Lower leg skin (tissue), 4 donors: ENCODE measurements around the gene ATP11B. TPM values are rescaled to one million over a fixed set of nuclear protein-coding genes. Genes with fewer than 3 reads are reported as not detected.

ENCODE experiments used
- DNase-seq, 2 donors: peaks; one replicate each; pipeline ENCODE4 v3.0.0-alpha.2; 2019; ENCODE audit warnings: low spot score in 2 of 2
- H3K4me3 ChIP-seq: fragments of 200-600 bp; sonication (generic); 2 replicates; pipeline ENCODE4 v1.5.1; 2017; ENCODE audit warnings: mild to moderate bottlenecking, low read depth; ENCODE audit not compliant: poor library complexity, severe bottlenecking
- POLR2A ChIP-seq, 2 donors: fragments of 450-650 bp; IDR thresholded peaks; one replicate each; pipeline ENCODE4 v1.6.1; 2016 to 2017; ENCODE audit warnings: antibody characterized with exemption in 2 of 2, mild to moderate bottlenecking in 1 of 2, moderate library complexity in 1 of 2
- WGBS, 2 donors: methylation state at CpG; one replicate each; pipeline ENCODE4 v1.1.5; 2018; 5-methylcytosine and 5-hydroxymethylcytosine counted together
- intact Hi-C: fragments of 100-400 bp; cut with DNase I; formaldehyde crosslinking; loops from one replicate; pipeline ENCODE4 v1.15.0; 2023; ENCODE audit warnings: low total_unique reads
- total RNA-seq, 4 donors: library from RNA; depleted of rRNA; stranded (reverse); fragments of >200 nt; gene quantifications; one replicate each; pipeline ENCODE4 v1.1.0, GENCODE V29; 2016
- TF ChIP-seq, protein P1 (sequence below), 3 donors: fragments of 450-650 bp; IDR thresholded peaks; one replicate each; pipeline ENCODE4 v1.5.1; 2016; ENCODE audit warnings: antibody characterized with exemption in 3 of 3, mild to moderate bottlenecking in 3 of 3, moderate library complexity in 2 of 3

ATP11B gene
- total RNA-seq, 4 donors from 2014 or later = 109 to 148 (median 116) TPM

DNA sequence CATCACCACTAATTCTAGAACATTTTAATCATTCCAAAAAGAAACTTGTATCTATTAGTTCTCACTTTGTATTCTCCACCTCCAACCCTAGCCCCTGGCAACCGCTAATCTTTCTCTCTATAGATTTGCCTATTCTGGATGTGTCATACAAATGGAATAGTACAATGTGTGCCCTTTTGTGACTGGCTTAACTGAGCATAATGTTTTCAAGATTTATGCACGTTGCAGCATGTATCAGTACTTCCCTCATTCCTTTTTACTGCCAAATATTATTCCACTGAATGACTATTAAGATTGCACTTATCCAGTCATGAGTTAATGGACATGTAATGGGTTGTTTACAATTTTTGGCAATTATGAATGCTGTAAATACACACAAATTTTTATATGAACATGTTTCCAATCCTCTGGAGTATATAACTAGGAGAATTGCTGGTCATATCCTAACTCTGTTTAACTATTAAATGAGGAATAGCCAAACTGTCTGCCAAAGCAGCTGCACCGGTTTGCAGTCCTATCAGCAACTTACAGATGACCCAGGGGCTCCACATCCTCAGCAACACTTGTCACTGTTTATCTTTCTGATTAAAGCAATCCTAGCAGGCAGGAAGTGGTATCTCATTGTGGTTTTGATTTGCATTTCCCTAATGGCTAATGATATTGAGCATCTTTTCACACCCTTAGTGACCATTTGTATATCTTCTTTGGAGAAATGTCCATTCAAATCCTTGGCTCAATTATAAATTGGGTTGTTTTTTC lies 144.2 kb downstream of the ATP11B start:
- DNase-seq = no peak
- no peak overlapping the region for H3K4me3 ChIP-seq
- TF ChIP-seq, protein P1, sequence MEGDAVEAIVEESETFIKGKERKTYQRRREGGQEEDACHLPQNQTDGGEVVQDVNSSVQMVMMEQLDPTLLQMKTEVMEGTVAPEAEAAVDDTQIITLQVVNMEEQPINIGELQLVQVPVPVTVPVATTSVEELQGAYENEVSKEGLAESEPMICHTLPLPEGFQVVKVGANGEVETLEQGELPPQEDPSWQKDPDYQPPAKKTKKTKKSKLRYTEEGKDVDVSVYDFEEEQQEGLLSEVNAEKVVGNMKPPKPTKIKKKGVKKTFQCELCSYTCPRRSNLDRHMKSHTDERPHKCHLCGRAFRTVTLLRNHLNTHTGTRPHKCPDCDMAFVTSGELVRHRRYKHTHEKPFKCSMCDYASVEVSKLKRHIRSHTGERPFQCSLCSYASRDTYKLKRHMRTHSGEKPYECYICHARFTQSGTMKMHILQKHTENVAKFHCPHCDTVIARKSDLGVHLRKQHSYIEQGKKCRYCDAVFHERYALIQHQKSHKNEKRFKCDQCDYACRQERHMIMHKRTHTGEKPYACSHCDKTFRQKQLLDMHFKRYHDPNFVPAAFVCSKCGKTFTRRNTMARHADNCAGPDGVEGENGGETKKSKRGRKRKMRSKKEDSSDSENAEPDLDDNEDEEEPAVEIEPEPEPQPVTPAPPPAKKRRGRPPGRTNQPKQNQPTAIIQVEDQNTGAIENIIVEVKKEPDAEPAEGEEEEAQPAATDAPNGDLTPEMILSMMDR (IDR thresholded peaks at IDR 0.05) = no peak
- no peak for TF ChIP-seq POLR2A (IDR thresholded peaks at IDR 0.05)
- intact Hi-C loops = no loop called here
- WGBS, 2 donors = 72 to 79% methylated on average over 3 of the region's 3 CpGs

GRCh38 chr3:182940266-182940808 lies 147.0 kb downstream of the ATP11B start:
- intact Hi-C loops = no loop called here
- no peak overlapping the region for H3K4me3 ChIP-seq
- TF ChIP-seq, protein P1 (IDR thresholded peaks at IDR 0.05) = no peak
- no peak for TF ChIP-seq POLR2A (IDR thresholded peaks at IDR 0.05)
- 85 to 91% methylated on average over 4 of the region's 4 CpGs for WGBS, 2 donors
- no peak for DNase-seq

DNA sequence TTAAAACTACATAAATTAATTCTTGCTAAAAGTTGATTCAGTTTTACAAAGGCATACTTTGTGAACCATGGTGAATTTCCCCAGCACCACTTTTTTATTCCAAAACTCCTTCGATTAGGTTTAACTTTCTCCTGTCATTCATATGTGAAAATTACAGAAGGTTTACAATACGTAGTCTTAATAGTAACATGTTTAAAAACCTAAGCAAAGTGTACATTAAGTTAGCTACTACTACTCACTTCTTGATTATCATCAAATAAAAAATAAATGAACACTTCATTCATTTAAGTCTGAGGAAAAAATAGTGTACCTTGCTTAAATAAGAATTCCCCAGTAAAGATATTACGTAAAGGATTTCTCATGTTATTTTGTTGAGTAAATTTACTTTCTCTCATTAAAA lies 148.4 kb downstream of the ATP11B start:
- 96 to 97% methylated on average over 3 of the region's 3 CpGs for WGBS, 2 donors
- no peak overlapping the region for H3K4me3 ChIP-seq
- no peak for TF ChIP-seq POLR2A (IDR thresholded peaks at IDR 0.05)
- TF ChIP-seq, protein P1 (IDR thresholded peaks at IDR 0.05) = no peak
- intact Hi-C loops = no loop called here
- DNase-seq = no peak

GRCh38 chr3:182947888-182948287 lies 154.6 kb downstream of the ATP11B start:
- no peak overlapping the region for H3K4me3 ChIP-seq
- intact Hi-C loops = no loop called here
- no peak for DNase-seq
- no peak for TF ChIP-seq POLR2A (IDR thresholded peaks at IDR 0.05)
- TF ChIP-seq, protein P1 (IDR thresholded peaks at IDR 0.05) = no peak

GRCh38 chr3:182948305-182948704 lies 155.0 kb downstream of the ATP11B start:
- DNase-seq = no peak
- intact Hi-C loops = no loop called here
- WGBS, 2 donors = 77 to 88% methylated on average over 5 of the region's 5 CpGs

More at GRCh38 chr3:182948305-182948704, 155.0 kb downstream of the ATP11B start:
- TF ChIP-seq, protein P1 (IDR thresholded peaks at IDR 0.05) = no peak
- TF ChIP-seq POLR2A (IDR thresholded peaks at IDR 0.05) = no peak
- no peak overlapping the region for H3K4me3 ChIP-seq
